Astrocyte (in vitro differentiated cells and primary cell): Measurements from ENCODE around the gene CTXND1. TPM values are rescaled to one million over a fixed set of nuclear protein-coding genes. Genes with fewer than 3 reads are reported as not detected.

ENCODE experiments used
- DNase-seq: peaks from one replicate; pipeline ENCODE4 v3.0.0-alpha.2; 2010; ENCODE audit warnings: low read depth
- FAIRE-seq: peaks from 2 replicates; lab custom pipeline; 2011; peaks lifted over from hg19 to GRCh38; lab: Jason Lieb, UNC
- H2AFZ ChIP-seq: 2 replicates; pipeline ENCODE4 v1.6.0; 2012; ENCODE audit warnings: low read depth, low read length, inconsistent platforms
- H3K27ac ChIP-seq: 2 replicates; pipeline ENCODE4 v1.5.1; 2011; ENCODE audit warnings: low read depth, low read length, inconsistent platforms
- H3K27me3 ChIP-seq: 2 replicates; pipeline ENCODE4 v1.6.0; 2011; ENCODE audit warnings: low read length, inconsistent platforms; ENCODE audit not compliant: insufficient read depth
- H3K36me3 ChIP-seq: 2 replicates; pipeline ENCODE4 v1.5.1; 2011; ENCODE audit warnings: low read length, inconsistent platforms; ENCODE audit not compliant: insufficient read depth
- H3K4me1 ChIP-seq: 2 replicates; pipeline ENCODE4 v1.5.1; 2011; ENCODE audit warnings: low read length, inconsistent platforms; ENCODE audit not compliant: insufficient read depth
- H3K4me2 ChIP-seq: 2 replicates; pipeline ENCODE4 v1.6.0; 2012; ENCODE audit warnings: low read length, inconsistent platforms
- H3K4me3 ChIP-seq: 2 replicates; pipeline ENCODE4 v1.5.1; 2011; ENCODE audit warnings: low read depth, mild to moderate bottlenecking, low read length, inconsistent platforms; ENCODE audit not compliant: insufficient read depth
- H3K79me2 ChIP-seq: 2 replicates; pipeline ENCODE4 v1.6.0; 2012; ENCODE audit warnings: mild to moderate bottlenecking, low read length, inconsistent platforms; ENCODE audit not compliant: insufficient read depth
- H3K9ac ChIP-seq: 2 replicates; pipeline ENCODE4 v1.6.0; 2012; ENCODE audit warnings: mild to moderate bottlenecking, low read length, inconsistent platforms
- H3K9me3 ChIP-seq: 2 replicates; pipeline ENCODE4 v1.5.1; 2012; ENCODE audit warnings: low read depth, mild to moderate bottlenecking, low read length, inconsistent platforms; ENCODE audit not compliant: insufficient read depth
- H4K20me1 ChIP-seq: 2 replicates; pipeline ENCODE4 v1.6.0; 2012; ENCODE audit warnings: low read length, inconsistent platforms; ENCODE audit not compliant: insufficient read depth
- H3K27ac Mint-ChIP-seq: one replicate; pipeline ENCODE4 v1.8.0; 2021; ENCODE audit warnings: mild to moderate bottlenecking, mixed read lengths; ENCODE audit not compliant: unreplicated experiment
- H3K27me3 Mint-ChIP-seq: one replicate; pipeline ENCODE4 v1.8.0; 2021; ENCODE audit warnings: low read depth, mixed read lengths; ENCODE audit not compliant: unreplicated experiment
- H3K36me3 Mint-ChIP-seq: one replicate; pipeline ENCODE4 v1.8.0; 2021; ENCODE audit warnings: low read depth, mixed read lengths; ENCODE audit not compliant: unreplicated experiment
- H3K4me1 Mint-ChIP-seq: one replicate; pipeline ENCODE4 v1.8.0; 2021; ENCODE audit warnings: low read depth, mixed read lengths; ENCODE audit not compliant: unreplicated experiment
- H3K4me3 Mint-ChIP-seq: one replicate; pipeline ENCODE4 v1.8.0; 2021; ENCODE audit warnings: mild to moderate bottlenecking, moderate library complexity, mixed read lengths; ENCODE audit not compliant: unreplicated experiment
- H3K9me3 Mint-ChIP-seq: one replicate; pipeline ENCODE4 v1.8.0; 2021; ENCODE audit warnings: mild to moderate bottlenecking, mixed read lengths; ENCODE audit not compliant: unreplicated experiment
- EZH2 ChIP-seq: IDR thresholded peaks from 2 replicates; pipeline ENCODE4 v1.6.1; 2012; ENCODE audit warnings: mild to moderate bottlenecking, low read length, inconsistent platforms; ENCODE audit not compliant: insufficient read depth
- total RNA-seq: library from RNA; stranded (reverse); gene quantifications from 2 replicates; pipeline ENCODE4 v1.2.1, GENCODE V29; 2021
- TF ChIP-seq, protein P1 (sequence below): IDR thresholded peaks from 2 replicates; pipeline ENCODE4 v1.5.1; 2011; ENCODE audit warnings: low read depth, mild to moderate bottlenecking, inconsistent platforms, low read length, moderate library complexity; ENCODE audit not compliant: insufficient read depth

CTXND1 gene
- total RNA-seq, 1 donor from 2014 or later: not detected

DNA sequence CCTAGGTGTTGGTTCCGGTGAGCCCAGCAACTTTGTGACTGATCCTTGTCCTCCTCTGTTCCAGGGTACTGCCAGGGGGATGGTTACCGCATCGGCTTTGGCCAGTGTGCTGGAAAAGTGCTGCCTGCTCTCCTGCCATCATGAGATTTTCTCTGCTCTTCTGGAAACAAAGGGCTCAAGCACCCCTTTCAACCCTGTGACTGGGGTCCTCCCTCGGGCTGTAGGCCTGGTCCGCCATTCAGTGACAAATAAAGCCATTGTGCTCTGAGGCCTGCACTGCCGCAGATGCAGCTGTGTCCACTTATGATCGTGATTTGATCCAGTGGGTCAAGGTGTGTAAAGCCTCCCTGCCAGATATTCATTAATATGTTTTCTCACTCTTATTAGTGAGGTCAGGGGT is 65.9 kb downstream of the CTXND1 start:
- Mint-ChIP-seq H3K4me1 (peaks cover 9% of the 10 kb centered on the region), H3K9me3 (no peaks in the 10 kb centered on the region), H3K27ac (no peak overlapping the region), H3K4me3 (no peak overlapping the region), H3K36me3 (peaks cover 43% of the 10 kb centered on the region), H3K27me3 (no peaks in the 10 kb centered on the region)
- Histone ChIP-seq H3K36me3 (peaks cover 6% of the 10 kb centered on the region), H3K4me2 (no peak overlapping the region), H3K27me3 (no peaks in the 10 kb centered on the region), H3K27ac (no peak overlapping the region), H3K4me1 (peaks cover 9% of the 10 kb centered on the region), H3K79me2 (no peaks in the 10 kb centered on the region), H4K20me1 (no peaks in the 10 kb centered on the region), H2AFZ (no peak overlapping the region), H3K9ac (no peak overlapping the region), H3K4me3 (no peak overlapping the region), H3K9me3 (no peaks in the 10 kb centered on the region)
- no peak for TF ChIP-seq EZH2
- TF ChIP-seq, protein P1, sequence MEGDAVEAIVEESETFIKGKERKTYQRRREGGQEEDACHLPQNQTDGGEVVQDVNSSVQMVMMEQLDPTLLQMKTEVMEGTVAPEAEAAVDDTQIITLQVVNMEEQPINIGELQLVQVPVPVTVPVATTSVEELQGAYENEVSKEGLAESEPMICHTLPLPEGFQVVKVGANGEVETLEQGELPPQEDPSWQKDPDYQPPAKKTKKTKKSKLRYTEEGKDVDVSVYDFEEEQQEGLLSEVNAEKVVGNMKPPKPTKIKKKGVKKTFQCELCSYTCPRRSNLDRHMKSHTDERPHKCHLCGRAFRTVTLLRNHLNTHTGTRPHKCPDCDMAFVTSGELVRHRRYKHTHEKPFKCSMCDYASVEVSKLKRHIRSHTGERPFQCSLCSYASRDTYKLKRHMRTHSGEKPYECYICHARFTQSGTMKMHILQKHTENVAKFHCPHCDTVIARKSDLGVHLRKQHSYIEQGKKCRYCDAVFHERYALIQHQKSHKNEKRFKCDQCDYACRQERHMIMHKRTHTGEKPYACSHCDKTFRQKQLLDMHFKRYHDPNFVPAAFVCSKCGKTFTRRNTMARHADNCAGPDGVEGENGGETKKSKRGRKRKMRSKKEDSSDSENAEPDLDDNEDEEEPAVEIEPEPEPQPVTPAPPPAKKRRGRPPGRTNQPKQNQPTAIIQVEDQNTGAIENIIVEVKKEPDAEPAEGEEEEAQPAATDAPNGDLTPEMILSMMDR: no peak
- no peak for FAIRE-seq
- DNase-seq: no peak

GRCh38 chr15:80185152-80185551 is 66.9 kb downstream of the CTXND1 start:
- Histone ChIP-seq H3K9me3 (no peaks in the 10 kb centered on the region), H3K79me2 (no peaks in the 10 kb centered on the region), H2AFZ (no peak overlapping the region), H3K27me3 (no peaks in the 10 kb centered on the region), H3K36me3 (peaks cover 6% of the 10 kb centered on the region), H3K27ac (no peak overlapping the region), H3K9ac (no peak overlapping the region), H3K4me2 (no peak overlapping the region), H3K4me1 (peaks cover 9% of the 10 kb centered on the region), H4K20me1 (no peaks in the 10 kb centered on the region), H3K4me3 (no peak overlapping the region)
- TF ChIP-seq, protein P1: no peak
- TF ChIP-seq EZH2: no peak
- peaks cover 46% of the 10 kb centered on the region for H3K36me3 Mint-ChIP-seq
- no peak for FAIRE-seq
- peaks cover 9% of the 10 kb centered on the region for H3K4me1 Mint-ChIP-seq
- no peak overlapping the region for H3K4me3 Mint-ChIP-seq
- H3K27ac Mint-ChIP-seq: no peak overlapping the region
- no peaks in the 10 kb centered on the region for H3K27me3 Mint-ChIP-seq
- no peaks in the 10 kb centered on the region for H3K9me3 Mint-ChIP-seq
- DNase-seq: no peak

DNA sequence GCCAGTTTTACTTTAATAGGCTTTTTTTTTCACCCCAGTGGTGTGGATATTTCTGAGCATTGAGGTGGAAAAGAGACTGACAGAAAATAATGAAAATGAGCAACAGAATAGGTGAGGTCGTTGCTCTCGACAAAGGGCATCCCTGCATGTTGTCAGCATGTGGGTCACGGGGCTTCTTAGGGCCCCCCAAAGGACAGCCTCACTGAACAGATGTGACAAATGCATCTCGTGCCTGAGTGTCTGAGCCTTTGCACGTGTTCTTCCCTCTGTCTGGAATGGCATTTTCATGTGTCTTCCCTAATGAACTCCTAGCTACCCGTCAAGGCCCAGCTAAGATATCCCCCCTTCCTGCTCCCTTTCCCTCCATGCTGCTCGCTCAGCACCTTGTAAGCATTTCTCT is 67.5 kb downstream of the CTXND1 start:
- Histone ChIP-seq H4K20me1 (no peaks in the 10 kb centered on the region), H3K4me3 (no peak overlapping the region), H3K4me2 (no peak overlapping the region), H3K4me1 (peaks cover 13% of the 10 kb centered on the region), H3K36me3 (peaks cover 6% of the 10 kb centered on the region), H3K9ac (no peak overlapping the region), H3K27me3 (no peaks in the 10 kb centered on the region), H3K27ac (no peak overlapping the region), H3K9me3 (no peaks in the 10 kb centered on the region), H3K79me2 (no peaks in the 10 kb centered on the region), H2AFZ (no peak overlapping the region)
- DNase-seq (no peak), FAIRE-seq (no peak)
- no peak for TF ChIP-seq EZH2
- TF ChIP-seq, protein P1: no peak
- Mint-ChIP-seq H3K9me3 (no peaks in the 10 kb centered on the region), H3K36me3 (peaks cover 48% of the 10 kb centered on the region), H3K27me3 (no peaks in the 10 kb centered on the region), H3K4me1 (peaks cover 9% of the 10 kb centered on the region), H3K4me3 (no peak overlapping the region), H3K27ac (no peak overlapping the region)
